ENCODE data around the gene DPP3. TPM values are rescaled to one million over a fixed set of nuclear protein-coding genes. Genes with fewer than 3 reads are reported as not detected.

DPP3 gene
- total RNA-seq, 4 donors from 2014 or later, result 2.1 to 14.1 (median 8.7) TPM

DNA sequence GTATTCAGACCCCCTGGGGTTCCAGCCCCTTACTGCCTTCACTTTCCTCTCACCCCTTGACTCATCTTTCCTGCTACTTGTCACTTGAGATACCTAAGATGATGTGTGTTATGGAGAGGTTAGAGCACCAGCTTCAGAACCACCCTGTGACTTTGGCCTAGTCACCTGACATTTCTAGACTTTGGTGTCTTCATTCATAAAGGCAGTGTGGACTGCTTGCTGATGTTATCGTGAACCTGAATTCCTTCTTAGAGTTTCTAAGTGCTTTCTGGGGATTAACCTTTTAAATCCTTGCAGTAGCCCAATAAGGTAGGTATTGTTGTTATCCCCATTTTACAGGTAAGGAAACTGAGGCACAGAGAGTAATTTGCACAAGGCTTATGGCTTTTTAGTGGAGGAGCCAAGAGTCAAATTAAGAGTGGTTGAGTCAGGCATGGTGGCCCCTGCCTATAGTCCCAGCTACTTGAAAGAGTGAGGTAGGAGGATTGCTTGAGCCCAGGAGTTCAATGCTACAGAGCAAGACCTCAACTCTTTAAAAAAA lies 25.1 kb downstream of the DPP3 start:
- H3K27ac ChIP-seq, result no peak overlapping the region
- no peaks in the 10 kb centered on the region for H3K9me3 ChIP-seq
- H3K36me3 ChIP-seq, result no peaks in the 10 kb centered on the region
- DNase-seq, result no peak
- H3K4me3 ChIP-seq, result no peak overlapping the region
- intact Hi-C loops (cut with DNase I; ENCODE audit: low total_unique reads), result no loop called here
- H3K27me3 ChIP-seq, result no peaks in the 10 kb centered on the region
- H3K4me1 ChIP-seq, result no peaks in the 10 kb centered on the region
- TF ChIP-seq POLR2A (IDR thresholded peaks at IDR 0.05), result no peak
- no peak for TF ChIP-seq CTCF (IDR thresholded peaks at IDR 0.05)

- TF ChIP-seq CTCF (IDR thresholded peaks at IDR 0.05) (no peak), POLR2A (IDR thresholded peaks at IDR 0.05) (no peak)
- Histone ChIP-seq H3K4me1 (peaks cover 0 to 4% of the 10 kb centered on the region in 2 donors), H3K9me3 (no peaks in the 10 kb centered on the region), H3K27ac (no peak overlapping the region), H3K27me3 (no peaks in the 10 kb centered on the region), H3K36me3 (no peaks in the 10 kb centered on the region), H3K4me3 (no peak overlapping the region)
- intact Hi-C loops (cut with DNase I; ENCODE audit: low total_unique reads), result no loop called here
- DNase-seq, result no peak
Observed at GRCh38 chr11:66509131-66509561, 28.9 kb downstream of the DPP3 start.

- intact Hi-C loops (cut with DNase I; ENCODE audit: low total_unique reads), result no loop called here
- Histone ChIP-seq H3K27me3 (no peaks in the 10 kb centered on the region), H3K4me3 (peak within 1 kb of the TSS; percentile 63 to 66), H3K27ac (peak within 1 kb of the TSS; percentile 53 to 66), H3K4me1 (peaks cover 0 to 4% of the 10 kb centered on the region in 2 donors), H3K9me3 (no peaks in the 10 kb centered on the region), H3K36me3 (no peaks in the 10 kb centered on the region)
- TF ChIP-seq POLR2A (IDR thresholded peaks at IDR 0.05), result peak in 1 of 2 donors; percentile 42
- TF ChIP-seq CTCF (IDR thresholded peaks at IDR 0.05), result peak in 2 of 4 experiments; percentile 8 to 33
- peak; percentile 83 to 86 for DNase-seq
Observed at GRCh38 chr11:66510271-66510989, 30.2 kb downstream of the DPP3 start, which contains the start of gene BBS1. TSS of gene BBS1 (plus strand) at chr11:66510635. CDS start at chr11:66510660, 25 bp downstream.

DNA sequence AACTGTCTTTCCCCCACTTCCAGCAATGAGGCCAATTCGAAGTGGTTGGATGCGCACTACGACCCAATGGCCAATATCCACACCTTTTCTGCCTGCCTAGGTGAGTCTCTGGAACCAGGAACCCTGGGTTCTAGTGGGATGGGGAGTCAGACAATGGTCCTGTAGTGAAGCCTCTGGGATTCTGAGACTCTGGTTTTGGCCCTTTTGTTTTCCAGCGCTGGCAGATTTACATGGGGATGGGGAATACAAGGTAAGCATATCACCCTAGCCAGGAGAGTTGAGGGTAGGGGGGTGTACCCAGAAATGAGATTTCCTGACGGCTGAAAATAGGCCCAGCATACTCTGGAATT lies 30.7 kb downstream of the DPP3 start:
- peak overlapping the region; percentile 63 to 66 for H3K4me3 ChIP-seq
- no peak for DNase-seq
- no peaks in the 10 kb centered on the region for H3K36me3 ChIP-seq
- no peak for TF ChIP-seq CTCF (IDR thresholded peaks at IDR 0.05)
- TF ChIP-seq POLR2A (IDR thresholded peaks at IDR 0.05), result no peak
- intact Hi-C loops (cut with DNase I; ENCODE audit: low total_unique reads), result no loop called here
- peak overlapping the region; percentile 53 to 66 for H3K27ac ChIP-seq
- H3K4me1 ChIP-seq, result peaks cover 0 to 4% of the 10 kb centered on the region in 2 donors
- H3K9me3 ChIP-seq, result no peaks in the 10 kb centered on the region
- H3K27me3 ChIP-seq, result no peaks in the 10 kb centered on the region

- no peak for TF ChIP-seq CTCF (IDR thresholded peaks at IDR 0.05)
- no peak for TF ChIP-seq POLR2A (IDR thresholded peaks at IDR 0.05)
- Histone ChIP-seq H3K27ac (no peak overlapping the region), H3K4me1 (no peaks in the 10 kb centered on the region), H3K9me3 (no peaks in the 10 kb centered on the region), H3K27me3 (no peaks in the 10 kb centered on the region), H3K36me3 (no peaks in the 10 kb centered on the region), H3K4me3 (no peak overlapping the region)
- no peak for DNase-seq
- intact Hi-C loops (cut with DNase I; ENCODE audit: low total_unique reads), result no loop called here
Observed at GRCh38 chr11:66523611-66524010, 43.4 kb downstream of the DPP3 start.
